ENCODE measurements around the gene FITM2. TPM values are rescaled to one million over a fixed set of nuclear protein-coding genes. Genes with fewer than 3 reads are reported as not detected.
"Not testable (repeated sequence)": the region's sequence is repeated elsewhere in the genome, so short reads cannot be mapped to it uniquely, and the experiment has no call there.

The FITM2 gene
- total and polyA plus RNA-seq, 2 donors (not counting 3 experiments of a cell fraction or from before 2014, with no cell fraction given): 4.4 to 7.7 TPM

GRCh38 chr20:44349349-44349748, 38.3 kb upstream of the FITM2 start:
- Histone ChIP-seq H2AFZ (ENCODE audit: low read depth, low read length) (no peak overlapping the region), H4K20me1 (replicated peaks; ENCODE audit: control insufficient read depth, extremely low read depth, insufficient read depth, low read length) (no peaks in the 10 kb centered on the region), H3K9ac (replicated peaks; ENCODE audit: extremely low read depth, insufficient read depth, low read length) (no peak overlapping the region), H3K27ac (ENCODE audit: insufficient read depth, low read depth, low read length) (no peak overlapping the region), H3K4me3 (replicated peaks in 1 of 3; ENCODE audit: insufficient read depth in 1 of 3, low read depth in 1 of 3, low read length in 3 of 3) (no peak overlapping the region), H3K9me3 (replicated peaks; ENCODE audit: control insufficient read depth, insufficient read depth, low read length) (no peaks in the 10 kb centered on the region), H3K9me1 (replicated peaks; ENCODE audit: control insufficient read depth, extremely low read depth, insufficient read depth, low read length) (no peaks in the 10 kb centered on the region), H3K4me1 (ENCODE audit: control insufficient read depth, extremely low read depth, insufficient read depth, low read length) (no peaks in the 10 kb centered on the region), H3K4me2 (ENCODE audit: insufficient read depth, low read length) (no peak overlapping the region), H3K36me3 (ENCODE audit: control insufficient read depth in 2 of 2, extremely low read depth in 1 of 2, insufficient read depth in 2 of 2, low read length in 2 of 2) (no peaks in the 10 kb centered on the region), H3K79me2 (ENCODE audit: control insufficient read depth, insufficient read depth, low read length) (no peaks in the 10 kb centered on the region), H3K27me3 (ENCODE audit: control insufficient read depth in 2 of 2, insufficient read depth in 2 of 2, low read length in 2 of 2) (no peaks in the 10 kb centered on the region)
- intact Hi-C loops (cut with micrococcal nuclease): no loop called here
- dilution Hi-C loops (cut with MboI; ENCODE audit: extremely low pct_ligation_motif_present, low sequenced_read_pairs): no loop called here
- BruUV-seq (replicated peaks): no TSS peak
- ChIA-PET CTCF (no interaction called here), POLR2A (no interaction called here)
- FAIRE-seq: no peak
- TF ChIP-seq GATA2 (IDR thresholded peaks at IDR 0.05; ENCODE audit: insufficient read depth, insufficient read length, low read depth, low read length): no peak
- no peak for DNase-seq (ENCODE audit: low read depth, low spot score)

GRCh38 chr20:44348168-44348659, 37.2 kb upstream of the FITM2 start:
- no peak for TF ChIP-seq EZH2 (IDR thresholded peaks at IDR 0.05; ENCODE audit: borderline replicate concordance, low read depth, low read length, severe bottlenecking)
- TF ChIP-seq GATA2 (IDR thresholded peaks at IDR 0.05; ENCODE audit: insufficient read depth, insufficient read length, low read depth, low read length): no peak
- TF ChIP-seq POLR2A (IDR thresholded peaks at IDR 0.05; ENCODE audit: low read depth, low read length): no peak
- TF ChIP-seq JUN (IDR thresholded peaks at IDR 0.05; ENCODE audit: borderline replicate concordance, insufficient read depth, insufficient read length, low read depth): no peak
- no peak for TF ChIP-seq POLR2AphosphoS5 (IDR thresholded peaks at IDR 0.05; ENCODE audit: insufficient read depth, low read depth, low read length)
- TF ChIP-seq MAX (IDR thresholded peaks at IDR 0.05; ENCODE audit: insufficient read depth, insufficient read length): no peak
- TF ChIP-seq FOS (IDR thresholded peaks at IDR 0.05; ENCODE audit: borderline replicate concordance, insufficient read depth, low read length): no peak
- TF ChIP-seq MYC (IDR thresholded peaks at IDR 0.05; ENCODE audit: low read depth, low read length): no peak
- TF ChIP-seq CTCF (IDR thresholded peaks at IDR 0.05; ENCODE audit: extremely low read depth in 1 of 2, insufficient read depth in 1 of 2, low read depth in 1 of 2, low read length in 2 of 2): no peak
- Histone ChIP-seq H3K9ac (replicated peaks; ENCODE audit: extremely low read depth, insufficient read depth, low read length) (no peak overlapping the region), H3K27ac (ENCODE audit: insufficient read depth, low read depth, low read length) (no peak overlapping the region), H3K27me3 (ENCODE audit: control insufficient read depth in 2 of 2, insufficient read depth in 2 of 2, low read length in 2 of 2) (no peaks in the 10 kb centered on the region), H4K20me1 (replicated peaks; ENCODE audit: control insufficient read depth, extremely low read depth, insufficient read depth, low read length) (no peaks in the 10 kb centered on the region), H3K36me3 (ENCODE audit: control insufficient read depth in 2 of 2, extremely low read depth in 1 of 2, insufficient read depth in 2 of 2, low read length in 2 of 2) (no peaks in the 10 kb centered on the region), H3K4me2 (ENCODE audit: insufficient read depth, low read length) (no peak overlapping the region), H3K79me2 (ENCODE audit: control insufficient read depth, insufficient read depth, low read length) (no peaks in the 10 kb centered on the region), H2AFZ (ENCODE audit: low read depth, low read length) (no peak overlapping the region), H3K4me1 (ENCODE audit: control insufficient read depth, extremely low read depth, insufficient read depth, low read length) (no peaks in the 10 kb centered on the region), H3K9me3 (replicated peaks; ENCODE audit: control insufficient read depth, insufficient read depth, low read length) (no peaks in the 10 kb centered on the region), H3K9me1 (replicated peaks; ENCODE audit: control insufficient read depth, extremely low read depth, insufficient read depth, low read length) (no peaks in the 10 kb centered on the region), H3K4me3 (replicated peaks in 1 of 3; ENCODE audit: insufficient read depth in 1 of 3, low read depth in 1 of 3, low read length in 3 of 3) (no peak overlapping the region)
- ChIA-PET POLR2A (no interaction called here), CTCF (no interaction called here)
- intact Hi-C loops (cut with micrococcal nuclease) (no loop called here), dilution Hi-C loops (cut with MboI; ENCODE audit: extremely low pct_ligation_motif_present, low sequenced_read_pairs) (no loop called here)
- DNase-seq (ENCODE audit: low read depth, low spot score) (no peak), FAIRE-seq (no peak)
- no TSS peak for BruUV-seq (replicated peaks)

- CTCF ChIA-PET; H3K4me1 ChIP-seq (ENCODE audit: control insufficient read depth, extremely low read depth, insufficient read depth, low read length); BruUV-seq (replicated peaks); dilution Hi-C loops (cut with MboI; ENCODE audit: extremely low pct_ligation_motif_present, low sequenced_read_pairs); H3K4me2 ChIP-seq (ENCODE audit: insufficient read depth, low read length); H3K79me2 ChIP-seq (ENCODE audit: control insufficient read depth, insufficient read depth, low read length); H3K27me3 ChIP-seq (ENCODE audit: control insufficient read depth in 2 of 2, insufficient read depth in 2 of 2, low read length in 2 of 2); H3K9me3 ChIP-seq (replicated peaks; ENCODE audit: control insufficient read depth, insufficient read depth, low read length); intact Hi-C loops (cut with micrococcal nuclease); H3K36me3 ChIP-seq (ENCODE audit: control insufficient read depth in 2 of 2, extremely low read depth in 1 of 2, insufficient read depth in 2 of 2, low read length in 2 of 2); H4K20me1 ChIP-seq (replicated peaks; ENCODE audit: control insufficient read depth, extremely low read depth, insufficient read depth, low read length); H3K9me1 ChIP-seq (replicated peaks; ENCODE audit: control insufficient read depth, extremely low read depth, insufficient read depth, low read length); H3K4me3 ChIP-seq (replicated peaks in 1 of 3; ENCODE audit: insufficient read depth in 1 of 3, low read depth in 1 of 3, low read length in 3 of 3); H2AFZ ChIP-seq (ENCODE audit: low read depth, low read length); POLR2A ChIA-PET; H3K27ac ChIP-seq (ENCODE audit: insufficient read depth, low read depth, low read length); FAIRE-seq; DNase-seq (ENCODE audit: low read depth, low spot score); H3K9ac ChIP-seq (replicated peaks; ENCODE audit: extremely low read depth, insufficient read depth, low read length): not testable (repeated sequence)
These were observed 34.9 kb upstream of the FITM2 start for GRCh38 chr20:44345941-44346340.
